Measurements from ENCODE around the gene MCRIP1. TPM values are rescaled to one million over a fixed set of nuclear protein-coding genes. Genes with fewer than 3 reads are reported as not detected.

MCRIP1 gene
- polyA plus RNA-seq, 1 of the 3 experiments (the other 2 are of a cell fraction): 156 TPM

GRCh38 chr17:81817758-81818147 lies 15.3 kb downstream of the MCRIP1 start:
- no peak for DNase-seq
- no peaks in the 10 kb centered on the region for H3K9me3 ChIP-seq
- no peaks in the 10 kb centered on the region for H3F3A ChIP-seq (replicated peaks; ENCODE audit: insufficient read depth)
- no peaks in the 10 kb centered on the region for H3K79me2 ChIP-seq (ENCODE audit: insufficient read depth)
- TF ChIP-seq NRF1 (IDR thresholded peaks at IDR 0.05; ENCODE audit: low read depth, low read length): no peak
- no peak for TF ChIP-seq FOSL2 (IDR thresholded peaks at IDR 0.05; ENCODE audit: borderline replicate concordance, low read depth)
- TF ChIP-seq REST (IDR thresholded peaks at IDR 0.05; ENCODE audit: low read depth, low read length): no peak
- no peak for TF ChIP-seq ZBTB33 (IDR thresholded peaks at IDR 0.05; ENCODE audit: borderline replicate concordance, low read depth)
- TF ChIP-seq USF2 (IDR thresholded peaks at IDR 0.05; ENCODE audit: borderline replicate concordance, low read depth, low read length): no peak
- no peak for TF ChIP-seq MEF2A (IDR thresholded peaks at IDR 0.05; ENCODE audit: borderline replicate concordance, low read depth)
- no peak for TF ChIP-seq EZH2phosphoT487 (IDR thresholded peaks at IDR 0.05; ENCODE audit: borderline replicate concordance, low read depth)
- TF ChIP-seq MAX (IDR thresholded peaks at IDR 0.05; ENCODE audit: low read depth): no peak
- TF ChIP-seq SIN3A (IDR thresholded peaks at IDR 0.05; ENCODE audit: borderline replicate concordance, low read depth, low read length): no peak
- no peak for TF ChIP-seq JUND (IDR thresholded peaks at IDR 0.05)
- no peak for TF ChIP-seq TEAD4 (IDR thresholded peaks at IDR 0.05; ENCODE audit: borderline replicate concordance, insufficient read depth)
- no peak for TF ChIP-seq FOXM1 (IDR thresholded peaks at IDR 0.05; ENCODE audit: low read depth)
- no peak for TF ChIP-seq MXI1 (IDR thresholded peaks at IDR 0.05; ENCODE audit: low read depth, low read length)
- TF ChIP-seq IRF3 (IDR thresholded peaks at IDR 0.05; ENCODE audit: low read depth, low read length): no peak
- TF ChIP-seq RXRA (IDR thresholded peaks at IDR 0.05; ENCODE audit: borderline replicate concordance, low read depth): no peak
- no peak for TF ChIP-seq FOXJ3 (CRISPR knock-in tag; IDR thresholded peaks at IDR 0.05)
- no peak for TF ChIP-seq TAF1 (IDR thresholded peaks at IDR 0.05; ENCODE audit: borderline replicate concordance, low read depth, low read length)
- no peak for TF ChIP-seq RFX5 (IDR thresholded peaks at IDR 0.05; ENCODE audit: low read length)
- TF ChIP-seq GATA2 (CRISPR knock-in tag; IDR thresholded peaks at IDR 0.05): no peak
- TF ChIP-seq ELF1 (IDR thresholded peaks at IDR 0.05): no peak
- WGBS (ENCODE audit: low lambda C conversion rate): 39% methylated on average over 7 of the region's 7 CpGs
- CTCF ChIA-PET: interaction anchor here (1.2 to 2.3 kb wide), 2 partner anchors 10 to 42 kb away, joined by 3 to 12 read pairs; no protein-coding TSS in a partner anchor
- H3K36me3 ChIP-seq (replicated peaks in 1 of 2; ENCODE audit: control insufficient read depth in 1 of 2, insufficient read depth in 2 of 2, low read length in 1 of 2): peaks cover 0 to 2% of the 10 kb centered on the region in 2 experiments
- POLR2A ChIA-PET: no interaction called here
- H2AFZ ChIP-seq (ENCODE audit: low read depth): no peak overlapping the region
- H3K9ac ChIP-seq: no peak overlapping the region
- no peak overlapping the region for H3K4me2 ChIP-seq
- no peaks in the 10 kb centered on the region; the same call in 1 of the 2 replicates for H3K27me3 ChIP-seq (ENCODE audit: insufficient read depth)
- peaks cover 0 to 23% of the 10 kb centered on the region in 2 experiments; a peak in 1 of 4 replicates for H3K4me1 ChIP-seq (ENCODE audit: control insufficient read depth in 1 of 2, insufficient read depth in 2 of 2, low read depth in 1 of 2, low read length in 1 of 2)
- H4K20me1 ChIP-seq (ENCODE audit: insufficient read depth): no peaks in the 10 kb centered on the region
- H3K4me3 ChIP-seq (ENCODE audit: low read depth in 2 of 2, low read length in 1 of 2): no peak overlapping the region
- H3K9me2 ChIP-seq: no peaks in the 10 kb centered on the region
- H3K27ac ChIP-seq (ENCODE audit: low read depth in 2 of 2, low read length in 1 of 2): no peak overlapping the region
